H1 (cell line): ENCODE data around the gene KRT84. TPM values are rescaled to one million over a fixed set of nuclear protein-coding genes. Genes with fewer than 3 reads are reported as not detected.

Source experiments
- CTCF ChIA-PET: fragments of 300-600 bp; sonication (Branson Sonifier 250); formaldehyde crosslinking; loops from one replicate; lab custom pipeline; 2021; ENCODE audit not compliant: partially characterized antibody; lab: Charles Lee
- POLR2A ChIA-PET: fragments of 300-600 bp; sonication (Branson Sonifier 250); formaldehyde crosslinking; loops from one replicate; lab custom pipeline; 2021; ENCODE audit warnings: inconsistent platforms; ENCODE audit not compliant: partially characterized antibody; lab: Charles Lee
- DNase-seq, 2 experiments: peaks; one replicate each; pipeline versions ENCODE4 v3.0.0 to v3.0.0-alpha.2; 2010 to 2022; ENCODE audit warnings: low spot score in 2 of 2, low read depth in 1 of 2, mixed read lengths in 1 of 2
- FAIRE-seq: peaks from 2 replicates; lab custom pipeline; 2011; peaks lifted over from hg19 to GRCh38; lab: Jason Lieb, UNC
- H2AFZ ChIP-seq: 2 replicates; pipeline ENCODE4 v1.8.1; 2012; ENCODE audit warnings: low read length, inconsistent platforms
- H2AK5ac ChIP-seq: 2 replicates; pipeline ENCODE4 v1.6.1; 2013; ENCODE audit warnings: low read depth, low read length
- H2BK120ac ChIP-seq: replicated peaks from 2 replicates; pipeline ENCODE3; 2013; ENCODE audit warnings: low read depth, low read length, inconsistent platforms
- H2BK12ac ChIP-seq: 2 replicates; pipeline ENCODE4 v1.6.1; 2013; ENCODE audit warnings: low read depth, low read length
- H2BK15ac ChIP-seq: 2 replicates; pipeline ENCODE4 v1.6.1; 2013; ENCODE audit warnings: low read length
- H2BK20ac ChIP-seq: 2 replicates; pipeline ENCODE4 v1.6.1; 2013; ENCODE audit warnings: low read length
- H2BK5ac ChIP-seq: 2 replicates; pipeline ENCODE4 v1.6.1; 2013; ENCODE audit warnings: low read depth, low read length
- H3K14ac ChIP-seq: 2 replicates; pipeline ENCODE4 v1.6.1; 2013; ENCODE audit warnings: inconsistent platforms; ENCODE audit not compliant: insufficient read length
- H3K18ac ChIP-seq: 2 replicates; pipeline ENCODE4 v1.6.1; 2013; ENCODE audit warnings: low read length; ENCODE audit errors: extremely low read depth
- H3K23ac ChIP-seq: 2 replicates; pipeline ENCODE4 v1.6.1; 2013; ENCODE audit warnings: inconsistent platforms; ENCODE audit not compliant: insufficient read length
- H3K23me2 ChIP-seq: 2 replicates; pipeline ENCODE4 v1.6.1; 2013; ENCODE audit warnings: low read depth, low read length
- H3K27ac ChIP-seq: 2 replicates; pipeline ENCODE4 v1.6.1; 2011; ENCODE audit warnings: low read depth, low read length, inconsistent platforms
- H3K27me3 ChIP-seq, 4 experiments: replicated peaks in 1 of 4; 1 replicate in 1 of 4; 2 replicates in 3 of 4; pipeline versions ENCODE4 v1.6.1 to v1.8.1; 2011 to 2013; ENCODE audit warnings: low read length in 3 of 4, mild to moderate bottlenecking in 3 of 4, inconsistent platforms in 2 of 4, mixed read lengths in 2 of 4, moderate library complexity in 1 of 4; ENCODE audit not compliant: control insufficient read depth in 3 of 4, insufficient read depth in 3 of 4; ENCODE audit errors: extremely low read depth in 1 of 4
- H3K36me3 ChIP-seq, 4 experiments: 2 replicates each; pipeline versions ENCODE4 v1.6.1 to v1.8.1; 2011 to 2013; ENCODE audit warnings: mild to moderate bottlenecking in 4 of 4, low read length in 3 of 4, moderate library complexity in 2 of 4, control low read depth in 1 of 4, inconsistent platforms in 1 of 4; ENCODE audit not compliant: insufficient read depth in 4 of 4, control insufficient read depth in 2 of 4
- H3K4ac ChIP-seq: replicated peaks from 2 replicates; pipeline ENCODE3; 2013; ENCODE audit warnings: low read length, low read depth, mixed read lengths, inconsistent platforms; ENCODE audit not compliant: insufficient read length
- H3K4me1 ChIP-seq, 4 experiments: replicated peaks in 1 of 4; 1 replicate in 1 of 4; 2 replicates in 3 of 4; pipeline versions ENCODE4 v1.6.1 to v1.8.1; 2011 to 2013; ENCODE audit warnings: low read length in 3 of 4, inconsistent platforms in 2 of 4, mixed read lengths in 1 of 4; ENCODE audit not compliant: insufficient read depth in 4 of 4, control insufficient read depth in 3 of 4
- H3K4me2 ChIP-seq, 2 experiments: 2 replicates each; pipeline versions ENCODE4 v1.6.1 to v1.8.1; 2011 to 2013; ENCODE audit warnings: low read depth in 2 of 2, low read length in 2 of 2, control low read depth in 1 of 2, inconsistent platforms in 1 of 2, mild to moderate bottlenecking in 1 of 2; ENCODE audit not compliant: insufficient read depth in 1 of 2
- H3K4me3 ChIP-seq, 4 experiments: fragments of 200-600, 300-600 bp in 1 of 4; sonication (generic), shearing (Covaris generic), sonication (Bioruptor Twin) in 1 of 4; 2 replicates each; pipeline versions ENCODE4 v1.5.1 to v1.8.1; 2011 to 2016; ENCODE audit warnings: low read length in 4 of 4, low read depth in 3 of 4, control low read depth in 2 of 4, inconsistent platforms in 2 of 4, mild to moderate bottlenecking in 2 of 4, mixed read lengths in 1 of 4, moderate library complexity in 1 of 4; ENCODE audit not compliant: insufficient read depth in 2 of 4; ENCODE audit errors: extremely low read depth in 1 of 4
- H3K56ac ChIP-seq: replicated peaks from 2 replicates; pipeline ENCODE3; 2013; ENCODE audit warnings: low read depth, mild to moderate bottlenecking, mixed read lengths, low read length, inconsistent platforms; ENCODE audit not compliant: insufficient read length
- H3K79me1 ChIP-seq: 2 replicates; pipeline ENCODE4 v1.6.1; 2013; ENCODE audit warnings: low read depth, low read length, control low read depth
- H3K79me2 ChIP-seq, 2 experiments: 2 replicates each; pipeline versions ENCODE4 v1.6.1 to v1.8.1; 2012 to 2013; ENCODE audit warnings: low read length in 2 of 2, mild to moderate bottlenecking in 2 of 2, inconsistent platforms in 1 of 2; ENCODE audit not compliant: insufficient read depth in 2 of 2, control insufficient read depth in 1 of 2
- H3K9ac ChIP-seq, 4 experiments: replicated peaks in 1 of 4; 1 replicate in 1 of 4; 2 replicates in 3 of 4; pipeline versions ENCODE4 v1.6.1 to v1.8.1; 2011 to 2013; ENCODE audit warnings: low read depth in 3 of 4, low read length in 3 of 4, control low read depth in 2 of 4, mild to moderate bottlenecking in 2 of 4, moderate library complexity in 2 of 4, inconsistent platforms in 1 of 4; ENCODE audit errors: extremely low read depth in 1 of 4
- H3K9me3 ChIP-seq, 2 experiments: 2 replicates each; pipeline versions ENCODE4 v1.6.1 to v1.8.1; 2012 to 2013; ENCODE audit warnings: mild to moderate bottlenecking in 2 of 2, moderate library complexity in 2 of 2, control low read depth in 1 of 2, inconsistent platforms in 1 of 2, low read depth in 1 of 2, low read length in 1 of 2, mixed read lengths in 1 of 2; ENCODE audit not compliant: insufficient read depth in 2 of 2
- H4K20me1 ChIP-seq, 2 experiments: replicated peaks in 1 of 2; 2 replicates each; pipeline versions ENCODE3 to v1.8.1; 2011 to 2013; ENCODE audit warnings: inconsistent platforms in 2 of 2, low read length in 2 of 2, mild to moderate bottlenecking in 1 of 2; ENCODE audit not compliant: insufficient read depth in 2 of 2, control insufficient read depth in 1 of 2
- H4K5ac ChIP-seq: 2 replicates; pipeline ENCODE4 v1.6.1; 2013; ENCODE audit warnings: low read length, low read depth, mixed read lengths, inconsistent platforms; ENCODE audit not compliant: insufficient read length
- H4K8ac ChIP-seq: 2 replicates; pipeline ENCODE4 v1.8.0; 2013; ENCODE audit warnings: mild to moderate bottlenecking, moderate library complexity, low read length, inconsistent platforms; ENCODE audit not compliant: insufficient read depth; ENCODE audit errors: extremely low read depth
- H4K91ac ChIP-seq: replicated peaks from 2 replicates; pipeline ENCODE3; 2013; ENCODE audit warnings: low read length, mixed read lengths, inconsistent platforms; ENCODE audit not compliant: insufficient read length
- TCF12 ChIP-seq: IDR thresholded peaks from 2 replicates; pipeline ENCODE4 v1.6.1; 2011; ENCODE audit warnings: low read depth, mild to moderate bottlenecking, low read length
- TEAD4 ChIP-seq: IDR thresholded peaks from 2 replicates; pipeline ENCODE4 v1.6.1; 2012; ENCODE audit warnings: low read depth, low read length, inconsistent platforms, mixed read lengths
- WGBS, 2 experiments: shearing (Covaris generic) in 1 of 2; methylation state at CpG; one replicate each; pipeline versions ENCODE4 v1.1.6 to v1.1.7; 2013 to 2015; ENCODE audit warnings: low lambda C conversion rate in 2 of 2, mixed read lengths in 2 of 2, inconsistent platforms in 1 of 2, low coverage in 1 of 2, missing lambda C conversion rate in 1 of 2; ENCODE audit not compliant: insufficient replicate concordance in 2 of 2, insufficient coverage in 1 of 2, insufficient read length in 1 of 2; ENCODE audit errors: extremely low coverage in 1 of 2, missing lambda C conversion rate in 1 of 2; 5-methylcytosine and 5-hydroxymethylcytosine counted together
- polyA plus RNA-seq, 7 experiments: library from polyadenylated mRNA; depleted of rRNA in 3 of 7; stranded (reverse) in 5 of 7; unstranded in 2 of 7; fragments of >200 nt in 5 of 7; fragments of 200-250 nt in 2 of 7; gene quantifications; 1 replicate in 5 of 7; 2 replicates in 1 of 7; 4 replicates in 1 of 7; pipeline versions ENCODE4 v1.2.1 to v1.2.3, GENCODE V29; 2011 to 2013; ENCODE audit warnings: missing spikeins in 2 of 7, mixed read lengths in 2 of 7
- total RNA-seq: library from RNA; stranded (reverse); fragmentation: NEBNext Ultra II Directional; extraction: Animal tissue kit (Norgen Biotek cat#: 25700); gene quantifications from 2 replicates; pipeline ENCODE4 v1.2.1, GENCODE V29; 2021

The KRT84 gene
- total and polyA plus RNA-seq, 2 of the 8 experiments (the other 6 are each of a cell fraction or from before 2014, with no cell fraction given), result not detected

DNA sequence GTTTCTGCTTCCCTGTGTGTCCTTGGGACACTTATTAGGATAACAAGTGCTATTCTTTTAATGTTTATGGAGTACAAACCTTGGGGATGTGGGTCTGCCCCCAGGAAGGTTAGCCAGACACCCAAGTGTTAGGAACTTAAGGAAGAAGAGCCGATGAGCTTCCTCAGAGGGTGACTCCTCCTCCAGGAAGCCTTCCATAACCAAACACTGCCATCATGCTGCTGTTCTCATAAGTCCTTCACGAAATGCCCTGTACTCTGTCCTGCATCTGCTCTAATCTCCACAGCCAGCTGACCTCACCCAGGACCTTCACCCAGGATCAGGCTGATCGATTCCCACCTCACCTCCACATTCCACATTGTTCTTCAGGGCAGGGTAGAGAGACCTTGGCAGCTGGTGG lies 16.9 kb downstream of the KRT84 start:
- H2BK20ac ChIP-seq, result no peak overlapping the region
- no peak overlapping the region for H4K8ac ChIP-seq
- DNase-seq, result no peak
- TF ChIP-seq TCF12 (no peak), TEAD4 (no peak)
- TF ChIP-seq, all 59 proteins: peak for 0
- Histone ChIP-seq H2AK5ac (no peak overlapping the region), H3K23ac (no peak overlapping the region), H3K4me3 (no peak overlapping the region), H3K18ac (no peak overlapping the region), H4K91ac (no peak overlapping the region), H4K20me1 (peaks cover 0 to 2% of the 10 kb centered on the region in 2 experiments), H3K56ac (no peak overlapping the region), H3K36me3 (no peaks in the 10 kb centered on the region), H3K79me2 (no peaks in the 10 kb centered on the region), H3K4ac (no peak overlapping the region), H3K79me1 (no peaks in the 10 kb centered on the region), H3K27me3 (no peaks in the 10 kb centered on the region), H3K9me3 (no peaks in the 10 kb centered on the region), H2BK12ac (no peak overlapping the region), H4K5ac (no peak overlapping the region), H3K4me1 (no peaks in the 10 kb centered on the region), H2BK5ac (no peak overlapping the region), H3K27ac (no peak overlapping the region), H3K23me2 (no peaks in the 10 kb centered on the region), H2AFZ (no peak overlapping the region), H3K4me2 (no peak overlapping the region), H3K14ac (no peak overlapping the region), H3K9ac (no peak overlapping the region), H2BK15ac (no peak overlapping the region), H2BK120ac (no peak overlapping the region)
- FAIRE-seq, result no peak
- CTCF ChIA-PET, result interaction anchor here (0.6 to 8.6 kb wide), 18 partner anchors 10 to 516 kb away, joined by 3 to 105 read pairs (median 4); partner anchors contain the start of genes KRT83 and KRT84
- POLR2A ChIA-PET, result interaction anchor here (0.8 kb wide), 2 partner anchors 10 to 403 kb away, joined by 3 read pairs; no protein-coding TSS in a partner anchor
- WGBS, 2 experiments, result 54% methylated on average over 3 of the region's 3 CpGs; no CpG with 5 or more reads in 1 of the 2 experiments
